MV-4-11 (cell line): ENCODE results near the gene SMCHD1.
A peak's percentile ranks its signal among the peaks of the same experiment; 100 is the strongest.
"Not testable (repeated sequence)": the region's sequence is repeated elsewhere in the genome, so short reads cannot be mapped to it uniquely, and the experiment has no call there.

ENCODE experiments used
- DNase-seq: peaks from one replicate; lab custom pipeline; 2025; lab: John Stamatoyannopoulos, UW

Gene SMCHD1

GRCh38 chr18:2818281-2818680, 162.8 kb downstream of the SMCHD1 start:
- DNase-seq, result no peak

GRCh38 chr18:2821695-2822094, 166.2 kb downstream of the SMCHD1 start:
- DNase-seq, result no peak

- DNase-seq, result peak; percentile 18
Measured at GRCh38 chr18:2822213-2822921, 166.8 kb downstream of the SMCHD1 start.

GRCh38 chr18:2823202-2823601, 167.7 kb downstream of the SMCHD1 start:
- no peak for DNase-seq

- no peak for DNase-seq
Measured at GRCh38 chr18:2823966-2824365, 168.4 kb downstream of the SMCHD1 start.

- no peak for DNase-seq
Measured at GRCh38 chr18:2824865-2825264, 169.3 kb downstream of the SMCHD1 start.

GRCh38 chr18:2825613-2826175, 170.2 kb downstream of the SMCHD1 start:
- no peak for DNase-seq

- DNase-seq, result no peak
Measured at GRCh38 chr18:2826581-2826980, 171.1 kb downstream of the SMCHD1 start.

GRCh38 chr18:2827061-2827460, 171.5 kb downstream of the SMCHD1 start:
- DNase-seq, result no peak

GRCh38 chr18:2836118-2836517, 180.6 kb downstream of the SMCHD1 start:
- DNase-seq, result not testable (repeated sequence)

GRCh38 chr18:2837290-2837689, 181.8 kb downstream of the SMCHD1 start:
- DNase-seq, result not testable (repeated sequence)

GRCh38 chr18:2839202-2839601, 183.7 kb downstream of the SMCHD1 start:
- no peak for DNase-seq

GRCh38 chr18:2840521-2840920, 185.0 kb downstream of the SMCHD1 start:
- no peak for DNase-seq

GRCh38 chr18:2843146-2843545, 187.6 kb downstream of the SMCHD1 start:
- DNase-seq, result no peak

- no peak for DNase-seq
Measured at GRCh38 chr18:2845172-2845571, 189.6 kb downstream of the SMCHD1 start.

- no peak for DNase-seq
Measured at GRCh38 chr18:2846636-2847316, 191.2 kb downstream of the SMCHD1 start, which contains the start of gene EMILIN2. EMILIN2 (plus strand) TSS chr18:2847006; CDS start chr18:2847189, 183 bp downstream.

- no peak for DNase-seq
Measured at GRCh38 chr18:2847317-2848246, 192.1 kb downstream of the SMCHD1 start.

GRCh38 chr18:2848247-2849246, 193.0 kb downstream of the SMCHD1 start:
- DNase-seq, result no peak

GRCh38 chr18:2850816-2851215, 195.3 kb downstream of the SMCHD1 start:
- no peak for DNase-seq

GRCh38 chr18:2851771-2852170, 196.2 kb downstream of the SMCHD1 start:
- no peak for DNase-seq

- DNase-seq, result not testable (repeated sequence)
Measured at GRCh38 chr18:2852460-2852859, 196.9 kb downstream of the SMCHD1 start.
